H7 (cell line): ENCODE results near the gene C12orf75. TPM values are rescaled to one million over a fixed set of nuclear protein-coding genes. Genes with fewer than 3 reads are reported as not detected.
"Not testable (repeated sequence)": the region's sequence is repeated elsewhere in the genome, so short reads cannot be mapped to it uniquely, and the experiment has no call there.

Experiments used
- DNase-seq: peaks from one replicate; pipeline ENCODE4 v3.0.0; 2012
- H3K27me3 ChIP-seq: 2 replicates; pipeline ENCODE4 v1.6.0; 2011; ENCODE audit warnings: mild to moderate bottlenecking, low read length; ENCODE audit not compliant: control insufficient read depth, insufficient read depth
- H3K36me3 ChIP-seq: replicated peaks from 2 replicates; pipeline ENCODE4 v1.5.1; 2011; ENCODE audit warnings: low read length; ENCODE audit not compliant: control insufficient read depth, insufficient read depth
- H3K4me3 ChIP-seq: 2 replicates; pipeline ENCODE4 v1.5.1; 2011; ENCODE audit warnings: low read depth, mild to moderate bottlenecking, control low read depth, low read length, moderate library complexity; ENCODE audit not compliant: insufficient read depth
- total RNA-seq: library from RNA; depleted of rRNA; stranded (reverse); fragments of >200 nt; shearing (Covaris generic); gene quantifications from 2 replicates; pipeline ENCODE4 v1.2.3, GENCODE V29; 2014

The C12orf75 gene
- total RNA-seq, 1 experiment from 2014 or later = 7.7 TPM

- Histone ChIP-seq H3K36me3 (no peaks in the 10 kb centered on the region), H3K4me3 (no peak overlapping the region), H3K27me3 (no peaks in the 10 kb centered on the region)
- no peak for DNase-seq
Observed at GRCh38 chr12:105318651-105319483, 11.6 kb upstream of the C12orf75 start.

DNA sequence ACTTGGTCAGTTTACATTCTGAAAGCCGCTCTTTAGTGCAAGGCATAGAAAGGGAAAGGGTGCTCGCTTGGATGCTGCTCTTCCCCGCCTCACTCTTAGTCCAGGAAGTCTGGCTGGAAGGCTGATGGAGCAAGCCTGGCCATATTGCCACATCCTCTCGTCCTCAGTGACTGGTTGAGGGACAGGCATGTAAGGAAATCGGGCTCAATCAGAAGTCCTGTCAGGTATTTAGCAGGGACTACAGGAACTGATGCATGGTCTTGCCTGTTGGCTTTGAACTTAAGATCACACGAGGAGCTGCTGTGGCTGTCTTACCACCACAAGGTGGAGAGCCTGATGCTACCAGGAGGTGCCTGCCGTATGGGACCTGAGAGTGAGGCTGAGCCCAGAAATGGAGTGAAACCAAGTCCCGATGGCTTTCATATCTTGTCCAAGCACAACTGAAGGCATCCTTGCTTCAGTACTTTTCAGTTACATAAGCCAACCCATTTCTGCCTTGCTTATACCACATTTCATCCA is 10.7 kb upstream of the C12orf75 start:
- Histone ChIP-seq H3K36me3 (no peaks in the 10 kb centered on the region), H3K27me3 (no peaks in the 10 kb centered on the region)
- DNase-seq = no peak

GRCh38 chr12:105321125-105321524 is 9.4 kb upstream of the C12orf75 start:
- no peaks in the 10 kb centered on the region for H3K27me3 ChIP-seq
- DNase-seq = no peak
- no peak overlapping the region for H3K4me3 ChIP-seq
- H3K36me3 ChIP-seq = no peaks in the 10 kb centered on the region

More for the DNA sequence above, 10.7 kb upstream of the C12orf75 start:
- no peak overlapping the region for H3K4me3 ChIP-seq

GRCh38 chr12:105322070-105322469 is 8.4 kb upstream of the C12orf75 start:
- H3K4me3 ChIP-seq = no peak overlapping the region
- H3K36me3 ChIP-seq = no peaks in the 10 kb centered on the region
- DNase-seq = no peak
- H3K27me3 ChIP-seq = no peaks in the 10 kb centered on the region

DNA sequence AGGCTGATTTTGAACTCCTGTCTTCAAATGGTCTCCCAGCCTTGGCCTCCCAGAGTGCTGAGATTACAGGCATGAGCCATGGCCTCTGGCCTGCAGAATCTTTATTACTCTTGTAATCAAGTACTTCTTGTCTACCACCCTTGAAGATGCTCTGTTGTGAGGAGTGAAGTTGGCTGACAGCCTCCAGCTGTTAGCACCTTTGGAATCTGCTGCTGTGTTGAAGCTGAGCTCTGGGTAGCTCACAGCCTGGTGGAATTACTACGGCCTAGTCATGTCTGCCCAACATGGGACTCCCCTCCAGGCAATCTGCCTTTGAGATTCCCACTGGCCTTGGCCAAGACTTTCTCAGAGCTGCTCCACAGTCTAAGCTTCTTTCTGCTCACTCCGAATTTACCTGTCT is 5.8 kb upstream of the C12orf75 start:
- DNase-seq = no peak
- Histone ChIP-seq H3K4me3 (no peak overlapping the region), H3K36me3 (no peaks in the 10 kb centered on the region), H3K27me3 (peaks cover 2% of the 10 kb centered on the region)

- DNase-seq = no peak
- Histone ChIP-seq H3K4me3 (no peak overlapping the region), H3K27me3 (peaks cover 4% of the 10 kb centered on the region), H3K36me3 (no peaks in the 10 kb centered on the region)
Observed at GRCh38 chr12:105325117-105325516, 5.4 kb upstream of the C12orf75 start.

DNA sequence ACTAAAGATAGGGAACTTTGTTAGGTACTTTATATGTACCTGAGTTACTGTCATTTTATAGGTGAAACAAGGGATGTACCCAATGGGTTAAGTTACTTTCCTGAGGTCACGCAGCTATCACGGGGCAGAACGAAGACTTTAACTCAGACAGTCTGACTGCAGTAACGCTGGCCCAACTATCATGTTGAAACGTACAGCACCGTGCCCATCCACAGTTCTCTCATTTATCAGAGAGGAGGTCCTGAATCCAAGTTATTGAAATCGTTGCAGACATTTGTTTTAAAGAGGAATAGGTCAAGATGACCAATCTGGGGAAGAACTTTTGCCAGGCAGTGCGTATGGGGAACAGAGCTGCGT is 587 bp upstream of the C12orf75 start:
- Histone ChIP-seq H3K27me3 (peaks cover 14% of the 10 kb centered on the region), H3K4me3 (peak overlapping the region; percentile 31; the same call in 1 of the 2 replicates), H3K36me3 (no peaks in the 10 kb centered on the region)
- no peak for DNase-seq

DNA sequence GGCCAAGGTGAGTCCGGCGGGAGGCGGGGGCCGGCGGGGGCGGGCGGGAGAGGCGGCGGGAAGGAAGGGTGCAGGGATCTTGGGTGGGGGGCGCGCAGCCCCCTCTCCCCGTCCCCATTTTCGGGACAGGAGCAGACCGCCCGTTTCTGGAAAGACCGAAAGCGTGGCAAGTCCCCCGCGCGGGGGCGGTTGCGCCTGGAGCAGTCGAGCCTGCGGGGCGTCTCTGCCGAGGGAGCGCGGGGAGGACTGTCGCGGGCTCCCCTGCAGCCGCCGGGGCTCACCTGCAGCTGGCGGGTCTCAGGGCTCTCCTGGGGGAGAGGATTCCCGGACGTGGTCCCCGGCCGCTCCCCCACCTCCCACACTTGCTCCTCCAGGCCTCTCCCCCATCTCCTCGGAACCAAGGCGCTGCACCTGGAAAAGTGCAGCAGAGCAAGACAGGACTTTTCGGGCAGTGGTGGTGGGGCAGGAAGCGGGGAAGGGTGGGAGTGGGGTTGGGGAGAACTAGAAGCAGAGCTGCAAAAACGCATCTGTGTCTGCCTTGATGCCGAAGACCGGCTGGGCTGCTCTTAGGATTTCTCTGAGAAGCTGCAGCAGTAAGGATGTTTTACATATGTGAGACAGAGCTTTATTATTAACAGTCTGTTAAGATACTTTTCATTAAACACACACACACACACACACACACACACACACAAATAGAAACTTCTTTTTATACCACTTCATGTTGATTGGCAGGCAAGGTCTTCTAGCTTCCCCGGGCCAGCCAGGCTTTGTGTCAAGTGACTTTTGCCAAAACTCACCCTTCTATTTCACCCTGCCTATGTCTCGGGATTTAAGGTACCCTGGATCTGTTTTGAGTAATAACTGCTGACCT is 677 bp downstream of the C12orf75 start:
- H3K36me3 ChIP-seq = no peaks in the 10 kb centered on the region
- H3K4me3 ChIP-seq = peak overlapping the region; percentile 55
- peaks cover 14% of the 10 kb centered on the region for H3K27me3 ChIP-seq
- DNase-seq = peak; percentile 70

DNA sequence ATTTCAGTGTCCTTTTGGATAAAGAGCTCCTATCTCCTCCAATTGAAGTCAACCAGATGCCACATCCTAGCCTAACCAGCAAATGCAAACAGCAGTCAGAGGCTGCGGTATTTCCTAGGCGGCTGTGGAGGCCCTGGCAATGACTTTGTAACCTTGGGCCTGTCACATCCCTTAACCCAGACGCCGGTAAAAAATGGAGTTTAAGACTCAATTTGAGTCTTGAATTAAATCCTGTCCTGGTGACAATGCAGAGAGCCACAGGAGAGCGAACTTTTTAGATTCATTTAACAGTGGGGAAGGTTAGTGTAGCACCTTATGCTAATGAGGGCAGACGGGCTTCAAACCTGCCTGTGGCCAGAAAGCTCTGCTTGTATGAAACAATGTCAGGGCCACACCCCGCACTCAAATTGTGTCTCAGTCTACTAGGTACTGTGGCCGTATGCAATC is 1.3 kb downstream of the C12orf75 start:
- peaks cover 14% of the 10 kb centered on the region for H3K27me3 ChIP-seq

GRCh38 chr12:105332286-105332685 is 1.8 kb downstream of the C12orf75 start:
- H3K27me3 ChIP-seq = peaks cover 14% of the 10 kb centered on the region
- H3K4me3 ChIP-seq, H3K36me3 ChIP-seq, DNase-seq: not testable (repeated sequence)

More for the DNA sequence above, 1.3 kb downstream of the C12orf75 start:
- H3K36me3 ChIP-seq = no peaks in the 10 kb centered on the region
- H3K4me3 ChIP-seq = no peak overlapping the region
- DNase-seq = peak; percentile 50

DNA sequence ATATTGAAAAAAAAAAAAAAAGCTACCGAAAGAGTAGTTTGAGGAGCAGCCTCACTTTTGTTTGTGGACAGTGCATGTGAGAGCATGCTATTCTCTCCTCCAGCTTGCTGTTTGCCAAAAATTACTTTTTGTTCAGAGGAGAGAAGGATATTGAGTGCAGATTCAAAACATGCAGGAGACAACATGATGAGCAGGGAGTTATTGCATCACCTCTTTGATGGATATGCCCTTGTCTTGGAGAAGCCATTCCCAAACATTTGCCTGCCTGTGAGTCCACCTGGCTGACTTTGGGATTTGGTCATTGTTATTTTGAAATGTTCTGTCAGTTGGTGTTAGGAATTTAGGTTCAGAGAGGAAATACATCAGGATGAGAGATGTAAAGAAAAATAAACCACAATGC is 2.4 kb downstream of the C12orf75 start:
- no peak for DNase-seq
- H3K27me3 ChIP-seq = peaks cover 14% of the 10 kb centered on the region
- H3K36me3 ChIP-seq = no peaks in the 10 kb centered on the region
- H3K4me3 ChIP-seq = no peak overlapping the region

- no peak overlapping the region for H3K4me3 ChIP-seq
- H3K36me3 ChIP-seq = no peaks in the 10 kb centered on the region
- no peak for DNase-seq
- H3K27me3 ChIP-seq = peaks cover 13% of the 10 kb centered on the region
Observed at GRCh38 chr12:105334001-105334400, 3.5 kb downstream of the C12orf75 start.

DNA sequence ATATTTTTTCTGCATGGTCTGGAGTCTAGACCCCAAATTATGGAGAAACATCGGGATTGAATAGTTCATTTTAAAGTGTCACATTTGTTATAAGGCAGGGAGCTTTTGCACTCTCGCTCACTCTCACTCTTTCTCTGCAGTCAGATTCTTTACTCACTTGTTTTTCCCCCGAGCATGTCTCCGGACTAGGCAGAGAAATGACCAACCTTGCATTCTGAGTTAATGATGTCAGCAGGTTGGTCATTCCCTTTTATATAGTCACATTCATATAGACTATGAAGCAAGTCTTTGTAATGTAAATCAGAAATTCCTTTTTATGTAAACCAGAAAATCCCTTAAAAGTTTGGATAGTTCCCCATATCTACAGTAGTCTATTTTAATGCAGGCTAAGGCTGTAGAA is 4.1 kb downstream of the C12orf75 start:
- Histone ChIP-seq H3K36me3 (no peaks in the 10 kb centered on the region), H3K4me3 (no peak overlapping the region), H3K27me3 (peaks cover 13% of the 10 kb centered on the region)
- DNase-seq = no peak

DNA sequence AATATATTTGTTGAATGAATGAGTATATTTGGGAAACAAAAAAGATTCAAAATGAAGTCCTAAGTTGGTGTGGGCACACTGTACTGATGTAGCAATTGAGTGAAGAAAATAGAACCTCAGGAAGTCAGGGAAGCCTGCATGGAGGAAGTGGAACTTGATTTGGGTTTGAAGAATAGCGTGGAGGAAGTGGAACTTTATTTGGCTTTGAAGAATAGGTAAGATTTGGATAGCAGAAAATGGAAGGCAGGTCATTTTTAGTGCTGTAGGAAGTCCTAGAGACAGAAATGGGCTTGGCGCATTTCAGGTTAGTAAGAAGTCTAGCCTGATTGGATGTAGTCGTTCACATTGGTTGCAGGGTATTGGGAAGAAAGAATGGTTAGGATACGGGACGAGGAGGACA is 5.4 kb downstream of the C12orf75 start:
- DNase-seq = no peak
- peaks cover 10% of the 10 kb centered on the region for H3K27me3 ChIP-seq
- no peaks in the 10 kb centered on the region for H3K36me3 ChIP-seq
- no peak overlapping the region for H3K4me3 ChIP-seq

GRCh38 chr12:105336411-105336810 is 5.9 kb downstream of the C12orf75 start:
- no peak for DNase-seq
- no peak overlapping the region for H3K4me3 ChIP-seq
- H3K36me3 ChIP-seq = no peaks in the 10 kb centered on the region
- peaks cover 4% of the 10 kb centered on the region for H3K27me3 ChIP-seq
